HepG2 (cell line): ENCODE measurements around the gene TMEM132D. TPM values are rescaled to one million over a fixed set of nuclear protein-coding genes. Genes with fewer than 3 reads are reported as not detected.

Experiments used
- ETV5 ChIP-seq: IDR thresholded peaks from 2 replicates; pipeline ENCODE4 v1.6.1; 2018; ENCODE audit warnings: missing biosample characterization, missing genetic modification reagents, inconsistent platforms, borderline replicate concordance
- NAIF1 ChIP-seq: sonication (generic); formaldehyde crosslinking; IDR thresholded peaks from 2 replicates; pipeline ENCODE4 v1.5.0; 2020; ENCODE audit warnings: mild to moderate bottlenecking, missing genetic modification reagents, borderline replicate concordance
- NR2F6 ChIP-seq, 2 experiments: IDR thresholded peaks; 2 replicates each; pipeline ENCODE4 v1.6.1; 2016; ENCODE audit warnings: antibody characterized with exemption in 1 of 2, mild to moderate bottlenecking in 1 of 2
- SMARCE1 ChIP-seq: fragments of 450-650 bp; IDR thresholded peaks from 2 replicates; pipeline ENCODE4 v1.6.1; 2017; ENCODE audit warnings: borderline replicate concordance
- SRSF9 ChIP-seq: fragments of 200-400 bp; formaldehyde crosslinking; IDR thresholded peaks from 2 replicates; pipeline ENCODE4 v1.6.1; 2018; ENCODE audit warnings: borderline replicate concordance, mild to moderate bottlenecking, low read depth, low read length; ENCODE audit not compliant: insufficient read depth, poor library complexity, severe bottlenecking
- ZEB1 ChIP-seq: IDR thresholded peaks from 2 replicates; pipeline ENCODE4 v1.6.1; 2012; ENCODE audit warnings: mild to moderate bottlenecking, low read depth, inconsistent platforms; ENCODE audit not compliant: insufficient replicate concordance
- ZMYM2 ChIP-seq: sonication (generic); formaldehyde crosslinking; IDR thresholded peaks from 2 replicates; pipeline ENCODE4 v1.8.0; 2022; ENCODE audit warnings: mild to moderate bottlenecking, missing genetic modification reagents
- ZNF30 ChIP-seq: sonication (generic); formaldehyde crosslinking; IDR thresholded peaks from 2 replicates; pipeline ENCODE4 v1.5.0; 2020; ENCODE audit warnings: mild to moderate bottlenecking, missing genetic modification reagents
- polyA plus RNA-seq, 8 experiments: library from polyadenylated mRNA; depleted of rRNA in 3 of 8; stranded (reverse) in 7 of 8; unstranded in 1 of 8; fragments of >200 nt; fragmentation: Illumina TruSeq in 4 of 8; extraction: Trizol in 4 of 8; gene quantifications; 2 replicates each; pipeline versions ENCODE4 v1.2.1 to v1.2.3, GENCODE V29; 2011 to 2016; ENCODE audit warnings: low read depth in 4 of 8, missing spikeins in 1 of 8, mixed read lengths in 1 of 8; ENCODE audit not compliant: insufficient read depth in 1 of 8
- total RNA-seq, 5 experiments: library from RNA; depleted of rRNA; stranded (reverse); fragments of >200 nt; fragmentation: Illumina TruSeq; extraction: Trizol; gene quantifications; 2 replicates each; pipeline ENCODE4 v1.2.3, GENCODE V29; 2016; ENCODE audit warnings: low read depth in 1 of 5
- TF ChIP-seq, protein P1 (sequence below): sonication (generic); formaldehyde crosslinking; IDR thresholded peaks from one replicate; pipeline ENCODE4 v1.5.1; 2020; ENCODE audit warnings: mild to moderate bottlenecking, missing genetic modification reagents; ENCODE audit errors: not compliant biosample characterization
- TF ChIP-seq, protein P2 (sequence below): sonication (generic); formaldehyde crosslinking; IDR thresholded peaks from 2 replicates; pipeline ENCODE4 v1.4.0; 2020; ENCODE audit warnings: missing genetic modification reagents
- TF ChIP-seq, protein P3 (sequence below): sonication (generic); formaldehyde crosslinking; IDR thresholded peaks from 2 replicates; pipeline ENCODE4 v1.5.1; 2020; ENCODE audit warnings: missing genetic modification reagents, mild to moderate bottlenecking, borderline replicate concordance
- TF ChIP-seq, protein P4 (sequence below): sonication (generic); formaldehyde crosslinking; IDR thresholded peaks from 2 replicates; pipeline ENCODE4 v1.8.1; 2023; ENCODE audit warnings: mild to moderate bottlenecking, missing genetic modification reagents, borderline replicate concordance
- TF ChIP-seq, protein P5 (sequence below): sonication (generic); formaldehyde crosslinking; IDR thresholded peaks from 2 replicates; pipeline ENCODE4 v1.5.0; 2020; ENCODE audit warnings: missing genetic modification reagents

TMEM132D gene
- total and polyA plus RNA-seq, 2 of the 13 experiments (the other 11 are each of a cell fraction or from before 2014, with no cell fraction given): not detected

DNA sequence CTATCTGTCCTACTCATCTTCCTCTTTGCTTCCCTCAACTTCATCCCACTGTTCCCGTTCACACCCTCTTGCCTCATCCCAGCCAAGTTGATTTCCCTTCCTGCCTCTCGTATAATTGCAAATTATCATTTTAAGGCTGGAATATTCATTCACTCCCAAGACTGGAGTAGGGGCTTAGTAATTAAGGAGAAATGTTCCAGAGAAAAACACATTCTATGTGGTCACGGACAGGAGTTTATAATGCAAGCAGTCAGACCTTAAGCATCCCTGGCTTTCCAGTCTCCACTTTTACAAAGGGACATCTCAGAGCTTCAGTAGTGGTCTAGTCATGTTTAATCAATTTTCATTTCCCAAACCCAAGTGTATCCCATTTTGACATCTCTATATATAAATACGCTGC lies 54.9 kb downstream of the TMEM132D start (continued):
- TF ChIP-seq, protein P1, sequence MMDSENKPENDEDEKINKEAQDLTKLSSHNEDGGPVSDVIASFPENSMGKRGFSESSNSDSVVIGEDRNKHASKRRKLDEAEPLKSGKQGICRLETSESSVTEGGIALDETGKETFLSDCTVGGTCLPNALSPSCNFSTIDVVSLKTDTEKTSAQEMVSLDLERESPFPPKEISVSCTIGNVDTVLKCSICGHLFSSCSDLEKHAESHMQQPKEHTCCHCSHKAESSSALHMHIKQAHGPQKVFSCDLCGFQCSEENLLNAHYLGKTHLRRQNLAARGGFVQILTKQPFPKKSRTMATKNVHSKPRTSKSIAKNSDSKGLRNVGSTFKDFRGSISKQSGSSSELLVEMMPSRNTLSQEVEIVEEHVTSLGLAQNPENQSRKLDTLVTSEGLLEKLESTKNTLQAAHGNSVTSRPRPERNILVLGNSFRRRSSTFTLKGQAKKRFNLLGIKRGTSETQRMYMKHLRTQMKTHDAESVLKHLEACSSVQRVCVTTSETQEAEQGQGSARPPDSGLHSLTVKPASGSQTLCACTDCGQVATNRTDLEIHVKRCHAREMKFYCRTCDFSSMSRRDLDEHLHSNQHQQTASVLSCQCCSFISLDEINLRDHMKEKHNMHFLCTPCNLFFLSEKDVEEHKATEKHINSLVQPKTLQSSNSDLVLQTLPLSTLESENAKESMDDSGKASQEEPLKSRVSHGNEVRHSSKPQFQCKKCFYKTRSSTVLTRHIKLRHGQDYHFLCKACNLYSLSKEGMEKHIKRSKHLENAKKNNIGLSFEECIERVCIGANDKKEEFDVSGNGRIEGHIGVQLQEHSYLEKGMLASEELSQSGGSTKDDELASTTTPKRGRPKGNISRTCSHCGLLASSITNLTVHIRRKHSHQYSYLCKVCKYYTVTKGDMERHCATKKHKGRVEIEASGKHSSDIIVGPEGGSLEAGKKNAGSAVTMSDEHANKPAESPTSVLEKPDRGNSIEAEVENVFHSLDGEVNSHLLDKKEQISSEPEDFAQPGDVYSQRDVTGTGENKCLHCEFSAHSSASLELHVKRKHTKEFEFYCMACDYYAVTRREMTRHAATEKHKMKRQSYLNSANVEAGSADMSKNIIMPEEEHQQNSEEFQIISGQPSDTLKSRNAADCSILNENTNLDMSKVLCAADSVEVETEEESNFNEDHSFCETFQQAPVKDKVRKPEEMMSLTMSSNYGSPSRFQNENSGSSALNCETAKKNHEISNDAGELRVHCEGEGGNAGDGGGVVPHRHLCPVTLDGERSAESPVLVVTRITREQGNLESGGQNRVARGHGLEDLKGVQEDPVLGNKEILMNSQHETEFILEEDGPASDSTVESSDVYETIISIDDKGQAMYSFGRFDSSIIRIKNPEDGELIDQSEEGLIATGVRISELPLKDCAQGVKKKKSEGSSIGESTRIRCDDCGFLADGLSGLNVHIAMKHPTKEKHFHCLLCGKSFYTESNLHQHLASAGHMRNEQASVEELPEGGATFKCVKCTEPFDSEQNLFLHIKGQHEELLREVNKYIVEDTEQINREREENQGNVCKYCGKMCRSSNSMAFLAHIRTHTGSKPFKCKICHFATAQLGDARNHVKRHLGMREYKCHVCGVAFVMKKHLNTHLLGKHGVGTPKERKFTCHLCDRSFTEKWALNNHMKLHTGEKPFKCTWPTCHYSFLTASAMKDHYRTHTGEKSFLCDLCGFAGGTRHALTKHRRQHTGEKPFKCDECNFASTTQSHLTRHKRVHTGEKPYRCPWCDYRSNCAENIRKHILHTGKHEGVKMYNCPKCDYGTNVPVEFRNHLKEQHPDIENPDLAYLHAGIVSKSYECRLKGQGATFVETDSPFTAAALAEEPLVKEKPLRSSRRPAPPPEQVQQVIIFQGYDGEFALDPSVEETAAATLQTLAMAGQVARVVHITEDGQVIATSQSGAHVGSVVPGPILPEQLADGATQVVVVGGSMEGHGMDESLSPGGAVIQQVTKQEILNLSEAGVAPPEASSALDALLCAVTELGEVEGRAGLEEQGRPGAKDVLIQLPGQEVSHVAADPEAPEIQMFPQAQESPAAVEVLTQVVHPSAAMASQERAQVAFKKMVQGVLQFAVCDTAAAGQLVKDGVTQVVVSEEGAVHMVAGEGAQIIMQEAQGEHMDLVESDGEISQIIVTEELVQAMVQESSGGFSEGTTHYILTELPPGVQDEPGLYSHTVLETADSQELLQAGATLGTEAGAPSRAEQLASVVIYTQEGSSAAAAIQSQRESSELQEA (CRISPR knock-in tag): no peak
- TF ChIP-seq, protein P2, sequence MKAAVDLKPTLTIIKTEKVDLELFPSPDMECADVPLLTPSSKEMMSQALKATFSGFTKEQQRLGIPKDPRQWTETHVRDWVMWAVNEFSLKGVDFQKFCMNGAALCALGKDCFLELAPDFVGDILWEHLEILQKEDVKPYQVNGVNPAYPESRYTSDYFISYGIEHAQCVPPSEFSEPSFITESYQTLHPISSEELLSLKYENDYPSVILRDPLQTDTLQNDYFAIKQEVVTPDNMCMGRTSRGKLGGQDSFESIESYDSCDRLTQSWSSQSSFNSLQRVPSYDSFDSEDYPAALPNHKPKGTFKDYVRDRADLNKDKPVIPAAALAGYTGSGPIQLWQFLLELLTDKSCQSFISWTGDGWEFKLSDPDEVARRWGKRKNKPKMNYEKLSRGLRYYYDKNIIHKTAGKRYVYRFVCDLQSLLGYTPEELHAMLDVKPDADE (CRISPR knock-in tag): no peak
- no peak for TF ChIP-seq SRSF9
- TF ChIP-seq, protein P3, sequence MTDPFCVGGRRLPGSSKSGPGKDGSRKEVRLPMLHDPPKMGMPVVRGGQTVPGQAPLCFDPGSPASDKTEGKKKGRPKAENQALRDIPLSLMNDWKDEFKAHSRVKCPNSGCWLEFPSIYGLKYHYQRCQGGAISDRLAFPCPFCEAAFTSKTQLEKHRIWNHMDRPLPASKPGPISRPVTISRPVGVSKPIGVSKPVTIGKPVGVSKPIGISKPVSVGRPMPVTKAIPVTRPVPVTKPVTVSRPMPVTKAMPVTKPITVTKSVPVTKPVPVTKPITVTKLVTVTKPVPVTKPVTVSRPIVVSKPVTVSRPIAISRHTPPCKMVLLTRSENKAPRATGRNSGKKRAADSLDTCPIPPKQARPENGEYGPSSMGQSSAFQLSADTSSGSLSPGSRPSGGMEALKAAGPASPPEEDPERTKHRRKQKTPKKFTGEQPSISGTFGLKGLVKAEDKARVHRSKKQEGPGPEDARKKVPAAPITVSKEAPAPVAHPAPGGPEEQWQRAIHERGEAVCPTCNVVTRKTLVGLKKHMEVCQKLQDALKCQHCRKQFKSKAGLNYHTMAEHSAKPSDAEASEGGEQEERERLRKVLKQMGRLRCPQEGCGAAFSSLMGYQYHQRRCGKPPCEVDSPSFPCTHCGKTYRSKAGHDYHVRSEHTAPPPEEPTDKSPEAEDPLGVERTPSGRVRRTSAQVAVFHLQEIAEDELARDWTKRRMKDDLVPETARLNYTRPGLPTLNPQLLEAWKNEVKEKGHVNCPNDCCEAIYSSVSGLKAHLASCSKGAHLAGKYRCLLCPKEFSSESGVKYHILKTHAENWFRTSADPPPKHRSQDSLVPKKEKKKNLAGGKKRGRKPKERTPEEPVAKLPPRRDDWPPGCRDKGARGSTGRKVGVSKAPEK (CRISPR knock-in tag): no peak
- no peak for TF ChIP-seq ZEB1
- TF ChIP-seq, protein P4, sequence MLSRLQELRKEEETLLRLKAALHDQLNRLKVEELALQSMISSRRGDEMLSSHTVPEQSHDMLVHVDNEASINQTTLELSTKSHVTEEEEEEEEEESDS: no peak
- TF ChIP-seq ZMYM2: no peak
- TF ChIP-seq NAIF1 (CRISPR knock-in tag): no peak
- no peak for TF ChIP-seq ZNF30
- no peak for TF ChIP-seq SMARCE1
- no peak for TF ChIP-seq NR2F6 (IDR thresholded peaks at IDR 0.05)
- no peak for TF ChIP-seq NR2F6 (CRISPR knock-in tag; IDR thresholded peaks at IDR 0.05)
- TF ChIP-seq, protein P5, sequence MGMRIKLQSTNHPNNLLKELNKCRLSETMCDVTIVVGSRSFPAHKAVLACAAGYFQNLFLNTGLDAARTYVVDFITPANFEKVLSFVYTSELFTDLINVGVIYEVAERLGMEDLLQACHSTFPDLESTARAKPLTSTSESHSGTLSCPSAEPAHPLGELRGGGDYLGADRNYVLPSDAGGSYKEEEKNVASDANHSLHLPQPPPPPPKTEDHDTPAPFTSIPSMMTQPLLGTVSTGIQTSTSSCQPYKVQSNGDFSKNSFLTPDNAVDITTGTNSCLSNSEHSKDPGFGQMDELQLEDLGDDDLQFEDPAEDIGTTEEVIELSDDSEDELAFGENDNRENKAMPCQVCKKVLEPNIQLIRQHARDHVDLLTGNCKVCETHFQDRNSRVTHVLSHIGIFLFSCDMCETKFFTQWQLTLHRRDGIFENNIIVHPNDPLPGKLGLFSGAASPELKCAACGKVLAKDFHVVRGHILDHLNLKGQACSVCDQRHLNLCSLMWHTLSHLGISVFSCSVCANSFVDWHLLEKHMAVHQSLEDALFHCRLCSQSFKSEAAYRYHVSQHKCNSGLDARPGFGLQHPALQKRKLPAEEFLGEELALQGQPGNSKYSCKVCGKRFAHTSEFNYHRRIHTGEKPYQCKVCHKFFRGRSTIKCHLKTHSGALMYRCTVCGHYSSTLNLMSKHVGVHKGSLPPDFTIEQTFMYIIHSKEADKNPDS (CRISPR knock-in tag): no peak
- no peak for TF ChIP-seq ETV5 (CRISPR knock-in tag)
